ENCODE measurements around the gene GMPPB.
"Not testable (repeated sequence)": the region's sequence is repeated elsewhere in the genome, so short reads cannot be mapped to it uniquely, and the experiment has no call there.

GMPPB gene

DNA sequence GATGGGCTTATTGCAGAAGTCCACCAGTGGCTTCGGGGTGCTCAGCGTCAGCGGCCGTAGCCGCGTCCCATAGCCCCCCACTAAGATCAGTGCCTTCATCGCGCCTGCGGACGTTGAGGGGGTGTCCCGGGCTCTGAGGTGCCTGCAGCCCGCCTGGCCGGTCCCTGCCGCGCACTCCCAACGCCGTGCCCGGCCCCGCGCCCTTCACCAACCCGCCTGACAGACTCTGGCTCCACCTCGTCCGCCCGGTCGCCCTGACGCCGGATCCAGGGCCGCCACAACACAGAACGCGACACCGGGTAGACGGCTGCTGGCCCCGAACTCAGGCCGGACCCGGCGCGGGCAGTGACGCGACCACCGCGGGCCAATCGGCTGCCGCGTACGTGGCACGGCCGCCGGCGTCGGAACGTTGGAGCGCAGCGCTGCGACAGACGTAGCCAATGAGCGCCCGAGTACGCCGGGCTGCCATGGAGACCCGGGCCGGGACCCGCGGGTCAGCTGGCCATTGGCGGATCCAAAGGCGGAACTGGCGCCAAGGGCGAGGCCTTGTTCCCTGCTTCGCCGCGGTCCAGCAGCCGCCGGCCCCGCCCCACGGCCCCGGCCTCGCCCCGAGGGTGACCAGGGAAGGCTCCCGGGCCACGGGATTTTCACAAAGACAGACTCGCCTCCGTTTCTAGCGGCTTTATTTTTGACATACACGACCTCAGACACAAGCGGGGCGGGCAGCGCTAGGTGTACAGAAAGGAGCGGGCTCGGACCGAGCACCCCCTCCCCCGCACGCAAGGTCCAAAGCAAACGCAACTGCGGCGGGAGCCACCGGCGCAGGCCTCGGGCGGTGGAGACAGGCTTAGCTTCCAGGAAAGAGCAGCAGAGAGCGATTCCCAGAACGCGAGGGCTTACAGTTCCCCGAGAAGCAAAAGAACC, at the start of gene GMPPB:
Gene GMPPB (minus strand): TSS at position 324 of the 924 bp plus-strand sequence. CDS start 225 bp downstream, at position 99.
- peak; percentile 41 for DNase-seq

DNA sequence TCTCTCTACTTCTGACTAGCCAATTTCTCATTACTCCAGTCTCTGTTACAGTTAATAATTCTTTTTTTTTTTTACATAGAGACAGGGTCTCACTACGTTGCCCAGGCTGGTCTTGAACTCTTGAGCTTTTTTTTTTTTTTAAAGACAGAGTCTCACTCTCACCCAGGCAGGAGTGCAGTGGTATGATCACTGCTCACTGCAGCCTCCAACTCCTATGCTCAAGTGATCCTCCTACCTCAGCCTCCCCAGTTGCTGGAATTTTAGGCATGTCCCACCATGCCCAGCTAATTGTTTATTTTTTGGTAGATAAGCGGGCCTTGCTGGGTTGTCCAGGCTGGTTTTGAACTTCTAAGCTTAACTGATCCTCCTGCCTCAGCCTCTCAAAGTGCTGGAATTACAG, 49.0 kb upstream of the GMPPB start:
- no peak for DNase-seq

DNA sequence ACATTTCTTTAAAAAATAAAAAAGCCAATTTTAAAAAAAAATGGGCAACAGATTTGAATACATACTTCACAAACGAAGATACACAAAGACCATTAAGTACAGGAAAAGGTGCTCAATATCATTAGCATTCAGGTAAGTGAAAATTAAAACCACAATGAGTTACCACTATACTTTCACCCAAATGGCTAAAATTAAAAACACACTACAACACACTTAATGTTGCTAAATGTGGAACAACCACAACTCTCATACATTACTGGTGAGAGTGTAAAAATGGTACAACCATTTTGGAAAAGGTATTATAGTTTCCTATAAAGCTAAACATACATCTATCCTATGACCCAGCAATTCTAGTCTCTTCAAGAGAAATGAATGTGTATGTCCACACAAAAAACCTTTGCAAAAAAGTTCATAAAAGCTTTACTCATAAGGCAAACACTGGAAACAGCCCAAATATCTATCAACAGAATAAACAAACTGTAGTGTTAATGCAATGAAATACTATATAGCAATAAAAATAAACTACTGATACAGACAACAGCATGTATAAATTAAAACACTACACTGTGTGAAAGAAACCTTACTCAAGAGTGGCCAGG, 47.7 kb upstream of the GMPPB start:
- DNase-seq = no peak

DNA sequence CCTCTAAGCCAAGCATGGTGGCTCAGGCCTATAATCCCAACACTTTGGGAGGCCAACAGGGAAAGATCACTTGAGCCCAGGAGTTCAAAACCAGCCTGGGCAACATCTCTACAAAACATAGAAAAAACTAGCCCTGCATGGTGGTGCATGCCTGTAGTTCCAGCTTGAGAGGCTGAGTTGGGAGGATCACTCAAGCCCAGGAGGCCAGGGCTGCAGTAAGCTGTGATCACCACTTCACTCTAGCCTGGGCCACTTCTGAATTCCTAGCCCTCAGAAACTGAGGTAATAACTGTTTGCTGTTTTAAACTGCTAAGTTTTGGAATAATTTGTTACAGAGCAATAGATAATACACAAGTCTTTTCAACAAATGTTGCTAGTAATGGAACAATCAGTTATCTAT, 46.2 kb upstream of the GMPPB start:
- no peak for DNase-seq

DNA sequence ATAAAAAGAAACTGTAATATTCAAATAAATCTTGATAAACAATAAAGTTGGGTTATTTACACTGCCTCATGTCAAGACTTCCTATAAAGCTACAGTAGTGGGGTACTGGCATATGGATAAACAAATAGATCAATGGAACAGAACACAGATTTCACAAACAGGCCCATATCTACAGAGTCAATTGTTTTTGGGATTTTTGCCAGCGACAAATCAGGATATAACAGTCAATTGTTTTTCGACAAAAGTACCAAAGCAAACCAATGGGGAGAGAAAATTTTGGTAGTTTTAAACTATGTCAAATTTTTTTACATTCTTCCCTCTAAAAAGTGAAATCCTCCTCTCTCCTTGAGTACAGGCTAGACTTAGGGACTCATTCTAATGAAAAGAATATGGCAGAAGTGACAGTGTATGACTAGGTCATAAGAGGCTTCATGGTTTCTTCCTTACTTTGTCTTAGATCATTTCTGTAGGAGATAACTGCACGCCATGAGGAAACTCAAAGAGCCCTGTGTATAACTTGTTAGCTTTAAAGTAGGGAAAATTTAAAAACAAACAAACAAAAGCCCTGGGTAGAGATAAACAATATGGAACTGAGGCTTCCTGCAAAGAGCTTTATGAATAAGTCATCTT, 45.6 kb upstream of the GMPPB start:
- DNase-seq = no peak

DNA sequence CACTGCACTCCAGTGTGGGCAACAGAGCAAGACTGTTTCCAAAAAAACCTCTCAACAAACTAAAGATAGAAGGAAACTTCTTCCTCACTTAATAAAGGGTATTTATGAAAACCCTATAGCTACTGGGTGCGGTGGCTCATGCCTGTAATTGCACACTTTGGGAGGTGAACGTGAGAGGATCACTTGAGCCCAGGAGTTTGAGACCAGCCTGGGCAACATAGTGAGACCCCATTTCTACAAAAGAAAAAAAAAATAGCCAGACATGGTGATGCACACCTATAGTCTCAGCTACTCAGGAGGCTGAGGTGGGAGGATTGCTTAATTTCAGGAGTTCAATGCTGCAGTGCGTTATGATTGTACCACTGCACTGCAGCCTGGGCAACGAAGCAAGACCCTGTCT, 40.2 kb upstream of the GMPPB start:
- DNase-seq = no peak

DNA sequence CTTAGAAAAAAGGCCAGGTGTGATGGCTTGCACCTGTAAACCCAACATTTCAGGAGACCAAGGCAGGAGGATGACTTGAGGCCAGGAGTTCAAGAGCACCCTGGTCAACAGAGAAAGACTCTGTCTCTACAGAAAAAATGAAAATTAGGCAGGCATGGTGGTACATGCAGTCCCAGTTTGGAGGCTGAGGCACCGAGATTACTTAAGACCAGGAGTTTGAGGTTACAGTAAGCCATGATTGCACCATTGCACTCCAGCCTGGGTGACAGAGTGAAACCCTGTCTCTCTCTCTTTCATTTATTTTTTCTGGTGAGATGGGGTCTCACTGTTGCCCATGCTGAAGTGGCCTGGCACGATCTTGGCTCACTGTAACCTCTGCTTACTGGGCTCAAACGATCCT, 37.9 kb upstream of the GMPPB start:
- no peak for DNase-seq

DNA sequence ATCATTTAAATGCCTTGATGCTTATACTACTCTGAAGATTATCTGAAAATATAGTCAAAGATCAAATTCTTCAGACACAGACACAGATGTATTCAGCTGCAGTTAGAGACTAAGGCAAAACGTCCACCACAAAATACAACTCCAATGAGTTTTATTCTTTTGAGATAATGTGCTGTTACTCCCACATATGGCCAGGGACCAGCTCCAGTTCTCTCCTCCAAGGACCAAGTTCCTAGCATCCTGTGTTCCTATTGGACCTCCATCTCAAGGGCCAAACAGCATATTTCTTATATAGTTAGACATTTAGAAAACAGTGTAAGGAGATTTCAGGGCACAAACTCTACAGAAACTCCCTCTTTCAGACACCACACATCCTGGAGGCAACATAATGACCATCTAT, 35.5 kb upstream of the GMPPB start:
- no peak for DNase-seq

DNA sequence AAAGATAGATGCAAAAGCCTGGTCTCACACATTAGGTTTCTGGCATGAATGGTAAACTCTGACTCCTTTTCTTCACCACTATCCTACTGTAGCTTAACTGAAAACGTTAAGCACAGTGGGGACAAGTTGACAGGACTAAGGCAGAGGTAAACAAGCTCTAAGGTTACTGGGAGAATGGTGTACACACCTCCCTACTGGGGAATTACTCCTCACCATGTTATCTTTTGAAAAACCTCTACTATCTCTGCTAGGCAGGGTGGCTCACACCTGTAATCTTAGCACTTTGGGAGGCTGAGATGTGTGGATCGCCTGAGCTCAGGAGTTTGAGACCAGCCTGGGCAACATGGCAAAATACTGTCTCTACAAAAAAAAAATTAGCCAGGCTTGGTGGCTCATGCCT, 33.4 kb upstream of the GMPPB start:
- DNase-seq = no peak

DNA sequence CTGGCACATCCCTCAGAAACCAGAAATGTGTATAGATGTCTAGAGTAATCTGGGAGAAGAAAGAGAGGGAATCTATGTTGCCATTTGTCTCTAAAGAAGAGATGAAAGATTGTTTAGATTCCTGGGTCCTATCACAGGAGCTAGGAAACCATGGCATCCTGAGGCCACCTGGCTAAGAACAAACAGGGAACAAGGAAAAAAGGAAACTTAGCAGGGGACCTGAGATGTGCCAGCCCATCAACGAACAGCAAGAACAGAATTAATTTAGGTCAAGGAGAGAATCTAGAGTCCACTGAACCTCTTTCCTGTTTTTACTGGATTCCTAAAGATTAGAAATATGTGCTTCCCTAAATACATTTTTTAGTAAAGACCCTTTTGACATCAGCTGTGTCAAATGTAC, 32.3 kb upstream of the GMPPB start:
- DNase-seq = no peak

DNA sequence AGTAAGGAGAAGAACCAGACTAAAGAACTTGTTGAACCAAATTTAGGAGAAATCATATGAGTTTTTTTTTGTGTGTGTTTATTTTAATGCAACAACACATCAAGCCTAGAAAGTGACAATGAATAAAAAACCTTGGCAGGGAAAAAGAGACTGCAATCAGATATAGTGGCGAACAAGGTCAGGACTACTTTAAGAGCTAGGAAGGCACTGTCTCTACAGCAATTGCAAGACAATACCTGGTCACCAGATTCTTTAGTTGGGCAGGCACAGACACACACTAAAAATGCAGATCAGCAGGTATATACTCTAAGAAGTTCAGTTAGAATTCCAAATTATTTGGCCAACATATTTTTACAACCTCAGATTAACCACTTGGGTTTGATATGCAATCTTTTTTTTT, 30.8 kb upstream of the GMPPB start:
- no peak for DNase-seq

DNA sequence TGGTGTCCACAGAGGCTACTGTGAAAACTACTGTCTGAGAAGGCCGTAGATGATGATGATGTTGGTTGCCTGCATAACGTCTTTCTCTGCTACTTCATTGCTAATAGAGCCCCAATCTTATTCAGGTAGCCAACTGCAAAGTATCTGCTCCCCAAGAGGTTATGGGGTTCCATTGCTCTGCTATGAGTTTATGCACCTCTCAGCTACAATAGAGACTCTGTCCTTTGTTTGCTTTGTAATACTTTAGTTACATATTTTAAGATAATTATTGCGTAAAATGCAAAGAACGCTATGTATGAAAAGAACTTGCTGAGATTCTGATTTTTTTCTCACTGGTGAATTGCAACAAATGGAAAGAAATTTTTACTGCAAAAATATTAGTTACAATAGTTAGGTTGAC, 27.8 kb upstream of the GMPPB start:
- no peak for DNase-seq

DNA sequence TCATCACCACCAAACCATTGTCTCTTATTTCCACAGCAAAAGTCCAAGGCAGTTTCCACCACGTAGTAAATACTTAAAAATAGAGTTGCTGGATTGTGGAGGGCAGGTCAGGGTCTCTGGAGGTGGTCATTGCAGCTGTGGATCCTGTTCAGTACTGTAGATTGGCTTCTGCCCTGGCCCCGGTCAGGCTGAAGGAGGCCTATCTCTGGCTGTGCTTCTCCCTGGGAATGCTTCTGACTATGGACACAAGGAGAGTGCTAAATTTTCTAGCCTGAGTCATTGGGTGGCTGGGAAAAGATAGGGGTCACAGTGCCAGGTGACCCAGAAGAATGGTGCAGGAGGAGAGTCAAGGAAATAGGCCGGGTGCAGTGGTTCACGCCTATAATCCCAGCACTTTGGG, 26.3 kb upstream of the GMPPB start:
- DNase-seq = no peak

DNA sequence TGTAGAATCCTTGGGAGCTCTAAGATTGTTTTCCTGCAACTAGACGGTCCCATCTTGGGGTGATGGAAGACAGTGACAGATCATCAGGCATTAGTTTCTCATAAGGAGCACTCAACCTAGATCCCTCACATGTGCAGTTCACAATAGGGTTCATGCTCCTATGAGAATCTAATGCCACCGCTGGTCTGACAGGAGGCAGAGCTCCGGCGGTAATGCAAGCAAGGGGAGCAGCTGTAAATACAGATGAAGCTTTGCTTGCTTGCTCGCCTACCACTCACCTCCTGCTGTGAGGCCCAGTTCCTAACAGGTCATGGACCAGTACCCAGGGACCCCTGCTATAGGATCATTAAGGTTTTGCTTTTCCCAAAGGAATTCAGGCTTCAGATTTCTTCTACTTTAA, 25.1 kb upstream of the GMPPB start:
- DNase-seq = not testable (repeated sequence)

DNA sequence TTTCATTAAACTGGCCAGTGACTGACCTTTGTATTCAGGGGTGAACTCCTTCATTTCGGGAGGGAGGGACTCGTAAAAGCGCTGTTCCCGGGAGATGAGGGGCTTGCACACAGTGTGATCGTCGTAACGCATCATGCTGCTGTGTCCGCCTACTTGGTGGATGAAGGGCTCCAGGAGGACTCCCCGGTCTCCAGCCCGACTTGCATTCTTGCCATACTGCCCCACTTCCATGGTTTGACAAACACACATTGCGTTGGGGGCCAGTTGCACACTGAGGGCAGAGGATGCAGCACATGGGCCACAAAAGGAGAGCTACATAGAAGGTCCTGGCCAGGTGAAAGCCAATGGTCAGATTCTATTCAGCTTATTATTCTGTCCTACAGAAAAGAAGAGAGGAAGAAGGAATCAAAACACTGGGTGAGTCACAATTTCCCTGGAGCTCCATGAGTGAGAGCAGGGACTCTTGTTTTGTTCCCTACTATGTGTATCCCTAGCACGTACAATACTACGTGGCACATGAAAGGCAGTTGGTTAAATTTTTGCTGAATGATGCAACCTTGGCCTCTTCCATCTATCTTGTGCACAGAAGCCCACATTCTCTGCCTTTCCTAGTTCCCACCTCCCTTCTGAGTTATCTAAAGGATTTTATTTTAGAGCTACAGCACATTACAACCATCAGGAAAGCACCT, 24.2 kb upstream of the GMPPB start:
- DNase-seq = no peak

DNA sequence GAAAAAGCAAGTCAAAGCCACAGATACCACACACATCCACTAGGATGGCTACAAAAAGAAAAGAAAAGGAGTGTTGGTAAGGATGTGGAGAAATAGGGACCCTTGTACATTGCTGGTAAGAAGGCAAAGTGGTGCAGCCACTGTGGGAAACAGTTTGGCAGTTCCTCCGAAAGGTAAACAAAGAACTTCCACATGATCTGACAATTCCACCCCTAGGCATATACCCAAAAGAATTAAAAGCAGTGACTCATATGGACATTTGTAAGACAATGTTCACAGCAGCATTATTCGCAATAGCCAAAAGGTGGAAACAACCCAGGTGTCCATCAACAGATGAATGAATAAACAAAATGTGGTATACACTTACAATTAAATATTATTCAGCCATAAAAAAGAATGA, 22.2 kb upstream of the GMPPB start:
- no peak for DNase-seq

DNA sequence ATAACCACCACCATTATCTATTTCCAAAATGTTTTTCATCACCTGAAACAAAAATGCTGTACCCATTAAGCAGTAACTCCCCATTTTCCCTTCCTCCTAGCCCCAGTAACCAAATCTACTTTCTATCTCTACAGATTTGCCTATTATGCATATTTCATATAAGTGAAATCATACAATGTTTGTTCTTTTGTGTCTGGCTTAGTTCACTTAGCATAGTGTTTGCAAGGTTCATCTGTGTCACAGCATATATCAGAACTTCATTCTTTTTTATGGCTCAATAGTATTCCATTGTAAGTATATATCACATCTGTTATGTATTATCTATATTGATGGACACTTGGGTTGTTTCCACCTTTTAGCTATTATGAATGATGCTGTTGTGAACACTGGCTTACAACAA, 16.7 kb upstream of the GMPPB start:
- no peak for DNase-seq

DNA sequence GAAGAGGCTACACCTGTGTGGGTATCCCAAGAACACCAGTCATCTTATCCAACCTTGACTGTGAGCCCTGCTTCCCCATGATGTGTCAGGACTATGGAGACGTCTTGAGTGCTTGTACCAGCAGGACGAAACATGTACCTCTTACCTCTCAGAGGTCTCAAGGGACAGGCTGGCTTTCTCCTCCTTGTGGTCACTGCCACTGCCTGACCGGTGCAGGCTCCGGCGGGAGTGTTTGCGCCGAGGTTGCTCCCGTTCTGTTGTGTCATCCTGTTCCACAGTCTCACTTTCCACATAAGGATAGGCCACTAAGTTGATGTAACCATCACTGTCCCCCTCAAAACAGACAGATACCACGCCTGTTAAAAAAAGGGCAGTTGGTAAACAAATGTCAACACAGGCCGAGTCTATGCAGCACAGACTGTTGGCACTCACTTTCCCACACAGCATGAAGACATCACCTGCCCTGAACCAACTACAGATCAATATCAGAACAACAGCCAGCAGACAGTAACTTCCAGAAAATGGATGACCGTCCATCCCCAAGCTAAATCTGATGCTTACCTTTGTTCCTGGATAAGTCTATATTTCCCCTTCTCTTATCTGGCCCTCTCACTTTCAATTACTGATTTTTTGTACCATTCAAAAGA, 14.4 kb upstream of the GMPPB start:
- no peak for DNase-seq

DNA sequence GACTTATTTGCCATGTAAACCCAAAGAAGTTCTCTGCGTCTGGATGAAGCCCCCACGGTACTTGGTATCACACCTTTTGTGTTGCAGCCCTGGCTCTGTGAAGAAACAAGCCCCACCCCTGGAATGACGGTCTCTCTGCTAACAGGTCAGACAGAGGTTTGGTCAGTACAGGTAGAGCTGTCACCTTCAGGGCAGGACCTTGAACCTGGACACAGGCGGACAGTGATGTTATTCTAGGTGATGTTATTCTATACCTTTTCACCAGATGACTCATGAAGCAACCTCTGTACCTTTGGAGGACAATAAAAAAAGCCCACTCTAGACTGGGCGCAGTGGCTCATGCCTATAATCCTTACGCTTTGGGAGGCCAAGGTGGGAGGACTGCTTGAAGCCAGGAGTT, 11.0 kb upstream of the GMPPB start:
- no peak for DNase-seq

DNA sequence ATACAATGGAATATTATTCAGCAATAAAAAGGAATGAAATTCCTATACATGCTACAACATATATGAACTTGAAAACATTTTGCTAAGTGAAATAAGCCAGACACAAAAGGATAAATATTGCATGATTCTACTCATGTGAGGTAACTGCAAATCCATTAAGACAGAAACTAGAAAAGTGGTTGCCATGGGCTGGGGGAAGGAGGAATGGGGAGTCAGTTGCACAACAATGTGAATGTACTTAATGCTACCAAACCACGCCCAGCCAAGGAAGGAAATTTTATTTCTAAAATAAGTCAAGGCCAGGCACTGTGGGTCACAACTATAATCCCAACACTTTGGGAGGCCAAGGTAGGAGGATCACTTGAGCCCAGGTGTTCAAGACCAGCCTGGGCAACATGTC, 9.8 kb upstream of the GMPPB start:
- no peak for DNase-seq

DNA sequence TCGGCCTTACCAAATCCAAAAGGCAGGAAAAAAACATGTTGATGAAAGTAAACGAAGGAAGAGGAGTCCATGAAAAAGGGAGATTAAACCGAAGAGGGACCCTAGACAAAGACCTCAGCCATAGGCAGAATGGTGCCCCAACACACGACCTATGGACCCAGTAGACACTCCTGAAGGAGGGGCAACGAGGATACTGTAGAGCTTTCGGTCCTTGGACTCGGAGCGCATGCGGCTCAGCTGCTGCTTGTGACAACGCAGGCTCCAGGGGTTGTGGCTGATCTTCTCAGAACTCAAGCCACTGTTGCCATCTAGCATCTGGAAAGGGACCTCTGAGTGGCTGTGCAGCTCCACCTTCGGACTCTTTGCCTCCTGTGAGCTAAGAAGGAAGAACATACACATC, 8.8 kb upstream of the GMPPB start:
- DNase-seq = no peak

DNA sequence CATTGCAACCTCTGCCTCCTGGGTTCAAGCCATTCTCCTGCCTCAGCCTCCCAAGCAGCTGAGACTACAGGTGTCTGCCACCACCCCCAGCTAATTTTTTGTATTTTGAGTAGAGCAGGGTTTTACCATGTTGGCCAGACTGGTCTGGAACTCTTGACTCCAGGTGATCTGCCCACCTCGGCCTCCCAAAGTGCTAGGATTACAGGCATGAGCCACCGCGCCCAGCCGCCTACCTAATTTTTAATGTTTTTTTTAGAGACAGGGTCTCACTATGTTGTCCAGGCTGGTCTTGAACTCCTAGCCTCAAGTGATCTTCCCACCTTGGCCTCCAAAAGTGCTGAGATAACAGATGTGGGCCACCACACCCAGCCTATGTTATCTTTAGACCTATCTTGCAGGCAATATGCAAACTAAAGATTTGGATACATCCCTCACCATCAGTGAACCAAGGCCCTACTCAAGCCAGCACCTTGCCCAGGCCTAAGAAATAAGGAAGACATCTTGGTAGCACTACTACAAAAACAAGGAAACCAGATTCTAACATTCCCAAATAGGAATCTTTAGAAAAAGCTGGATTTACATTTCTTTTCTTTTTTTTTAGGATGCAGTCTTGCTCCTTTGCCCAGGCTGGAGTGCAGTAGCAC, 6.3 kb upstream of the GMPPB start:
- no peak for DNase-seq
